GM23248 (cell line): ENCODE measurements around the gene MAN1C1. TPM values are rescaled to one million over a fixed set of nuclear protein-coding genes. Genes with fewer than 3 reads are reported as not detected.

Source experiments
- DNase-seq: peaks from one replicate; pipeline ENCODE4 v3.0.0-alpha.2; 2015
- H2AFZ ChIP-seq: fragments of 200-600 bp; sonication (generic); 2 replicates; pipeline ENCODE4 v1.6.1; 2016; ENCODE audit warnings: antibody characterized with exemption
- H3F3A ChIP-seq: fragments of 200-600 bp; sonication (generic); 2 replicates; pipeline ENCODE4 v1.6.1; 2016; ENCODE audit warnings: mild to moderate bottlenecking, antibody characterized with exemption, mixed run types; ENCODE audit not compliant: insufficient read depth
- H3K27ac ChIP-seq: fragments of 200-600 bp; sonication (generic); 2 replicates; pipeline ENCODE4 v1.5.1; 2016; ENCODE audit warnings: mild to moderate bottlenecking
- H3K27me3 ChIP-seq: fragments of 200-600 bp; sonication (generic); replicated peaks from 2 replicates; pipeline ENCODE4 v1.6.1; 2016; ENCODE audit warnings: mild to moderate bottlenecking; ENCODE audit not compliant: insufficient read depth
- H3K36me3 ChIP-seq: fragments of 200-600 bp; sonication (generic); 2 replicates; pipeline ENCODE4 v1.6.1; 2016; ENCODE audit warnings: low read depth, mild to moderate bottlenecking
- H3K4me1 ChIP-seq: fragments of 200-600 bp; sonication (generic); 2 replicates; pipeline ENCODE4 v1.6.1; 2016; ENCODE audit warnings: mild to moderate bottlenecking; ENCODE audit not compliant: insufficient read depth
- H3K4me2 ChIP-seq: fragments of 200-600 bp; sonication (generic); one replicate; pipeline ENCODE4 v1.6.1; 2016; ENCODE audit warnings: mild to moderate bottlenecking; ENCODE audit not compliant: unreplicated experiment
- H3K4me3 ChIP-seq: fragments of 200-600 bp; sonication (generic); 2 replicates; pipeline ENCODE4 v1.5.1; 2016; ENCODE audit warnings: mild to moderate bottlenecking
- H3K79me2 ChIP-seq: fragments of 200-600 bp; sonication (generic); 2 replicates; pipeline ENCODE4 v1.6.1; 2016; ENCODE audit warnings: mild to moderate bottlenecking; ENCODE audit not compliant: insufficient read depth
- H3K9ac ChIP-seq: fragments of 200-600 bp; sonication (generic); 2 replicates; pipeline ENCODE4 v1.6.1; 2016; ENCODE audit warnings: mild to moderate bottlenecking
- H3K9me2 ChIP-seq: fragments of 200-600 bp; sonication (generic); 2 replicates; pipeline ENCODE4 v1.6.1; 2016; ENCODE audit warnings: mixed run types, mild to moderate bottlenecking, moderate library complexity; ENCODE audit not compliant: insufficient read depth
- H3K9me3 ChIP-seq: fragments of 200-600 bp; sonication (generic); one replicate; pipeline ENCODE4 v1.6.1; 2017; ENCODE audit warnings: low read depth
- H4K20me1 ChIP-seq: fragments of 200-600 bp; sonication (generic); 2 replicates; pipeline ENCODE4 v1.6.0; 2016; ENCODE audit not compliant: insufficient read depth
- EZH2 ChIP-seq: fragments of 200-600 bp; sonication (generic); IDR thresholded peaks from 2 replicates; pipeline ENCODE4 v1.6.1; 2018; ENCODE audit warnings: antibody characterized with exemption, mild to moderate bottlenecking; ENCODE audit not compliant: insufficient read depth, poor library complexity, severe bottlenecking
- EZH2phosphoT487 ChIP-seq: fragments of 200-600 bp; sonication (generic); IDR thresholded peaks from 2 replicates; pipeline ENCODE4 v1.6.1; 2018; ENCODE audit warnings: antibody characterized with exemption, moderate library complexity, mild to moderate bottlenecking, low read depth; ENCODE audit not compliant: insufficient read depth
- WGBS, 2 experiments: methylation state at CpG; one replicate each; pipeline ENCODE4 v1.1.6; 2015 to 2017; ENCODE audit warnings: low lambda C conversion rate in 2 of 2, low coverage in 1 of 2; ENCODE audit errors: missing lambda C conversion rate in 2 of 2; 5-methylcytosine and 5-hydroxymethylcytosine counted together
- in situ Hi-C: fragments of 300-500 bp; cut with MboI; formaldehyde crosslinking; loops from 2 replicates; pipeline ENCODE4 v1.15.0; 2020
- polyA plus RNA-seq: library from polyadenylated mRNA; unstranded; fragments of >200 nt; fragmentation: Nextera tagmentation; extraction: Ambion mirVana; gene quantifications from 2 replicates; pipeline ENCODE4 v1.2.1, GENCODE V29; 2016
- total RNA-seq: library from RNA; depleted of rRNA; stranded (reverse); fragments of >200 nt; shearing (Covaris generic); gene quantifications from 2 replicates; pipeline ENCODE4 v1.2.3, GENCODE V29; 2014

The MAN1C1 gene
- total and polyA plus RNA-seq, 2 experiments from 2014 or later: 0.29 to 1.1 TPM

DNA sequence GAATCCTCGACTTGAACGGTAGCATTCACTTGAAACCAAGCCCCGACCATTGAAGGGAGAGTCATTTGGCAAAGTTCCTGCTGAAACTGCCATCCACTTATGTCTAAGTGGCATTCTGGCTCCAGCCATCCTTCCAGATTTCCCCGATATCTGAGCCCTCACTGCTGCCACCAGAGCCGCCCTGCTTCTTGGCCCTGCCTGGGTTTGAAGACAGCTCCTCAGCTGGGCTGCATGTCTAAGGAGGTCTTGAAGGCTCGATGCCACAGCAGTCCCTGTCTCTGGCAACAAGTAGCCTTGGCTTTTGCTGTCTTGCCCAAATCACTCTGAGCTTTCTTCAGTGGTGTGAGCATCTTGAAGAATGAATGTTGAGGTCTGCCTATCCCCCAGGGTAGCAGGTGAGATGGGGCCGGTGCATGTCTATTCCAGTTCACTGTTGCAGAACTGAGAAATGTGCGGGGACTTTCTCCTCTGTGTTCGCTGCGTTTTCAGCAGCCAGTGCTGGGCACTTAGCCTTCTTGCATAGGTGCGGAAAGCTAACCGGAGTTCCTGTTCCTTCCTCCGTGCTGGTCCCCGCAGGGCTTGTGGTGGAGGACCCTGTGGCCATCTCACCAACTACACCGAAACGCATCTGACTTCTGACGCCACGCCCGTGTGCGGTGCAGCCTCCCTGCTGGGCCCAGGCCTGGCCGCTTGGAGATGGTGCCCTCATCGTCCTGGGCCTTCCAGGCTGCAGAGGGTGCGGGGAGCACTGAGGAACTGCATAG, 29.2 kb downstream of the MAN1C1 start:
- in situ Hi-C loops: no loop called here
- no peaks in the 10 kb centered on the region for H4K20me1 ChIP-seq
- H3K9ac ChIP-seq: no peak overlapping the region
- no peaks in the 10 kb centered on the region for H3K79me2 ChIP-seq
- H3K4me3 ChIP-seq: no peak overlapping the region
- no peak overlapping the region for H2AFZ ChIP-seq
- H3K9me2 ChIP-seq: no peaks in the 10 kb centered on the region
- peaks cover 19% of the 10 kb centered on the region for H3K27me3 ChIP-seq
- WGBS, 2 experiments: 87 to 89% methylated on average over 23 of the region's 23 CpGs
- TF ChIP-seq EZH2: no peak
- no peak for TF ChIP-seq EZH2phosphoT487
- peaks cover 14% of the 10 kb centered on the region for H3K4me1 ChIP-seq
- no peaks in the 10 kb centered on the region for H3K36me3 ChIP-seq
- H3K27ac ChIP-seq: no peak overlapping the region
- peaks cover 10% of the 10 kb centered on the region for H3F3A ChIP-seq
- no peak for DNase-seq
- H3K4me2 ChIP-seq: no peak overlapping the region
- no peaks in the 10 kb centered on the region for H3K9me3 ChIP-seq

DNA sequence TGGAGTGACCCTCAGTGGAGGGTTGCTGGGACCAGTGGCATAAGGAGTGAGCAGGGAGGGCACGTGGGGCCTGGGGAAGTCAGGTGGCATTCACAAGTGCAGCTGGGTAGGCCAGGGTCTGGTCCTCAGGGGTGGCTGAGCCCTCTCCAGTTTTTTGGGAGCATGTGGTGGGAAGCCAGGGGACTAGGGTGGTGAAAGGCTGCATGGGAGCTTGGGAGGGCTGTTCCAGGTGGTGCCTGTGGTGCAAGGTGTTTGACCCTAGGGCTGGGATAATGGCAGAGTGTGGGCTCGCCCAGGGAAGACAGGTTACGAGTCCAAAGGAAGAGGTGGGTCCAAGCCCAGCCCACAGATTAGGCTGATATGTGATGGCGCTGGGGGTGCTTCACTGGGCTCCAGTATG, 30.5 kb downstream of the MAN1C1 start:
- TF ChIP-seq EZH2phosphoT487 (no peak), EZH2 (no peak)
- no peaks in the 10 kb centered on the region for H4K20me1 ChIP-seq
- peaks cover 5% of the 10 kb centered on the region for H3F3A ChIP-seq
- peaks cover 13% of the 10 kb centered on the region; the same call in 1 of the 2 replicates for H3K27me3 ChIP-seq
- no peak overlapping the region for H2AFZ ChIP-seq
- H3K36me3 ChIP-seq: no peaks in the 10 kb centered on the region
- peaks cover 4% of the 10 kb centered on the region for H3K4me1 ChIP-seq
- no peak overlapping the region for H3K4me3 ChIP-seq
- H3K27ac ChIP-seq: no peak overlapping the region
- no peaks in the 10 kb centered on the region for H3K79me2 ChIP-seq
- H3K4me2 ChIP-seq: no peak overlapping the region
- H3K9me2 ChIP-seq: no peaks in the 10 kb centered on the region
- WGBS, 2 experiments: 67 to 79% methylated on average over 4 of the region's 4 CpGs
- DNase-seq: no peak
- H3K9me3 ChIP-seq: no peaks in the 10 kb centered on the region
- no peak overlapping the region for H3K9ac ChIP-seq
- in situ Hi-C loops: no loop called here

DNA sequence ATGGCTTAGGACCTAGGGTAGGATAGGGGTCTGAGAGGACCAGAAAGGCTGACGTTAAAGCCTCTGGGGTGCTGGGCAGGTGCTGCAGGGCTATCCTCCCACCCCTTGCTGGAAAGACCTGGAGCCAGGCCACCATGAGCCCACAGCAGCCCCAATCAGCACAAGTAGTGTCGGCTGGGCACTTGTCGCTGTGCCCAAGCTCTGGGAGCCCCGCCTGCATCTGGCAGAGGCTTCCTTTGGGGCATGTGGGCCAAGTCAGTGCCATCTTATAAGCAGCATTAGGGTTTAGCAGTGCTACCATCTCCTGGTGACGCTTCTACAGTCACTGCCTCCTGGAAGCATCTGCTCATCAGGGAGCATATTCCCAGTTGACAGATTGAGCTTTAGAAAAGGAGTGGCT, 31.3 kb downstream of the MAN1C1 start:
- Histone ChIP-seq H3K79me2 (no peaks in the 10 kb centered on the region), H3K4me1 (no peaks in the 10 kb centered on the region), H3K27ac (no peak overlapping the region), H4K20me1 (no peaks in the 10 kb centered on the region), H3K4me2 (no peak overlapping the region), H3K9ac (no peak overlapping the region), H3K9me2 (no peaks in the 10 kb centered on the region), H3F3A (no peaks in the 10 kb centered on the region), H3K27me3 (peaks cover 13% of the 10 kb centered on the region; the same call in 1 of the 2 replicates), H3K4me3 (no peak overlapping the region), H3K9me3 (no peaks in the 10 kb centered on the region), H2AFZ (no peak overlapping the region), H3K36me3 (no peaks in the 10 kb centered on the region)
- no peak for TF ChIP-seq EZH2
- no peak for TF ChIP-seq EZH2phosphoT487
- 74 to 76% methylated on average over 5 of the region's 5 CpGs for WGBS, 2 experiments
- no peak for DNase-seq
- in situ Hi-C loops: no loop called here

DNA sequence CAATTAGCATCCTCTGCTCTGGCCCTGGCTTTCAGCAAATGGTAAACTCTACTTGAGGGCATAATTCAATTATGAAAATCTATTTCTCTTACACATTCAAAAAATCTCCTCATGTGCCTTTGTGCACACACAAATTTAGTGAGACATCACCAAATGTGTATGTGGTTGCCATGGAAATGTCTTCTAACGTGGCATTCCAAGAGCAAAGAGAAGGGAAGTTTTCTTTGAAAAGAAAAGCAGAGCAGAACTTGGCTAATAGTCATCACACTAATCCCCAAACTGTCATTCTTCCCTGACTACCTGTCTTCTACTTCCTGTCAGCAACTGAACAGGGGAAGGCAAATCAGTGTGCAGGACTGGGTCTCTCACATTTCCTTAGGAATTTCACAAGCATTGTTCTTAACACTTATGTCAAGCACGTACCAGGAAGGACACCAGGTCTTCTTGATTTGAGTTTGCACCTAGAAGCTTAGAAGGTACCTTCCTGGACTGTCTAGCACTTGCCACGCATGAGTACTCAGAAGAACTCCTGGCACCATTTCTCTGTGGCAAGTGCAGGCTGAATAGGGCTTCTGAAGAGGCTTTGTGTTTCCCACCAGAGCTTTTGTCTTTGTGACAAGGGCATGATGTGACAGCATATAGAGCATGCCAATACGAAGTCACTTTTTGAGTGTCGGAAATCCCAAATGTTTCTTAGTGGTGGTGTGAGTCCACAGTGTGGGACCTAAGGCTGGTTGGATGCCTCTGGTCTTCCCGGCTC, 32.3 kb downstream of the MAN1C1 start:
- Histone ChIP-seq H3F3A (no peaks in the 10 kb centered on the region), H4K20me1 (no peaks in the 10 kb centered on the region), H3K9me3 (no peaks in the 10 kb centered on the region), H2AFZ (no peak overlapping the region), H3K27me3 (peaks cover 13% of the 10 kb centered on the region; the same call in 1 of the 2 replicates), H3K79me2 (no peaks in the 10 kb centered on the region), H3K4me2 (no peak overlapping the region), H3K4me3 (no peak overlapping the region), H3K9me2 (no peaks in the 10 kb centered on the region), H3K4me1 (no peaks in the 10 kb centered on the region), H3K9ac (no peak overlapping the region), H3K36me3 (no peaks in the 10 kb centered on the region), H3K27ac (no peak overlapping the region)
- in situ Hi-C loops: no loop called here
- TF ChIP-seq EZH2phosphoT487: no peak
- TF ChIP-seq EZH2: no peak
- DNase-seq: peak; percentile 34
- 72 to 75% methylated on average over 6 of the region's 6 CpGs for WGBS, 2 experiments
